Endothelial cell of umbilical vein (primary cell): ENCODE data around the gene LRP6. TPM values are rescaled to one million over a fixed set of nuclear protein-coding genes. Genes with fewer than 3 reads are reported as not detected.

Source experiments
- BruUV-seq: library from RNA; stranded (reverse); fragments of 400-500 nt; replicated peaks from 2 replicates; lab custom pipeline; 2021; lab: Mats Ljungman, UMichigan
- CTCF ChIA-PET: fragments of 300-600, 350-600 bp; sonication (Branson Sonifier 250); formaldehyde crosslinking; loops from one replicate; lab custom pipeline; 2021; ENCODE audit warnings: antibody characterized with exemption, inconsistent platforms; lab: Charles Lee
- POLR2A ChIA-PET: fragments of 300-600, 350-600 bp; sonication (Branson Sonifier 250); formaldehyde crosslinking; loops from one replicate; lab custom pipeline; 2021; ENCODE audit warnings: antibody characterized with exemption, inconsistent platforms; lab: Charles Lee
- DNase-seq: peaks from one replicate; pipeline ENCODE4 v3.0.0-alpha.2; 2011; ENCODE audit warnings: low read depth, low spot score
- FAIRE-seq: peaks from 2 replicates; lab custom pipeline; 2011; peaks lifted over from hg19 to GRCh38; lab: Jason Lieb, UNC
- H2AFZ ChIP-seq: 2 replicates; pipeline ENCODE4 v1.6.0; 2012; ENCODE audit warnings: low read depth, low read length, control low read depth, inconsistent platforms
- H3K27ac ChIP-seq: 2 replicates; pipeline ENCODE4 v1.5.1; 2011; ENCODE audit warnings: low read depth, mild to moderate bottlenecking, control low read depth, low read length, moderate library complexity; ENCODE audit not compliant: insufficient read depth
- H3K27me3 ChIP-seq, 2 experiments: 2 replicates each; pipeline versions ENCODE4 v1.6.0 to v1.6.1; 2011; ENCODE audit warnings: low read length in 2 of 2, mixed read lengths in 1 of 2; ENCODE audit not compliant: control insufficient read depth in 2 of 2, insufficient read depth in 2 of 2
- H3K36me3 ChIP-seq, 2 experiments: 2 replicates in 1 of 2; 3 replicates in 1 of 2; pipeline ENCODE4 v1.5.1; 2011; ENCODE audit warnings: low read length in 2 of 2, mild to moderate bottlenecking in 1 of 2, moderate library complexity in 1 of 2; ENCODE audit not compliant: control insufficient read depth in 2 of 2, insufficient read depth in 2 of 2; ENCODE audit errors: extremely low read depth in 1 of 2
- H3K4me1 ChIP-seq: 3 replicates; pipeline ENCODE4 v1.5.1; 2011; ENCODE audit warnings: mild to moderate bottlenecking, low read length; ENCODE audit not compliant: control insufficient read depth, insufficient read depth; ENCODE audit errors: extremely low read depth
- H3K4me2 ChIP-seq: 2 replicates; pipeline ENCODE4 v1.6.1; 2011; ENCODE audit warnings: low read length, control low read depth, mixed read lengths; ENCODE audit not compliant: insufficient read depth
- H3K4me3 ChIP-seq, 3 experiments: fragments of 200-600 bp in 1 of 3; sonication (generic), shearing (Covaris generic) in 1 of 3; replicated peaks in 1 of 3; 2 replicates each; pipeline ENCODE4 v1.5.1; 2011 to 2016; ENCODE audit warnings: control low read depth in 3 of 3, low read length in 3 of 3, mild to moderate bottlenecking in 2 of 3, inconsistent platforms in 1 of 3, low read depth in 1 of 3, moderate library complexity in 1 of 3; ENCODE audit not compliant: insufficient read depth in 1 of 3
- H3K79me2 ChIP-seq: 2 replicates; pipeline ENCODE4 v1.6.0; 2012; ENCODE audit warnings: low read length, inconsistent platforms; ENCODE audit not compliant: control insufficient read depth, insufficient read depth
- H3K9ac ChIP-seq: replicated peaks from 2 replicates; pipeline ENCODE3; 2011; ENCODE audit warnings: low read length, control low read depth; ENCODE audit not compliant: insufficient read depth; ENCODE audit errors: extremely low read depth
- H3K9me1 ChIP-seq: replicated peaks from 3 replicates; pipeline ENCODE4 v1.6.0; 2011; ENCODE audit warnings: mild to moderate bottlenecking, low read length; ENCODE audit not compliant: control insufficient read depth, insufficient read depth; ENCODE audit errors: extremely low read depth
- H3K9me3 ChIP-seq: replicated peaks from 2 replicates; pipeline ENCODE4 v1.5.1; 2012; ENCODE audit warnings: low read length, inconsistent platforms; ENCODE audit not compliant: control insufficient read depth, insufficient read depth
- H4K20me1 ChIP-seq: replicated peaks from 2 replicates; pipeline ENCODE3; 2011; ENCODE audit warnings: mild to moderate bottlenecking, low read length; ENCODE audit not compliant: control insufficient read depth, insufficient read depth; ENCODE audit errors: extremely low read depth
- EZH2 ChIP-seq: IDR thresholded peaks from 2 replicates; pipeline ENCODE4 v1.6.1; 2012; ENCODE audit warnings: borderline replicate concordance, low read depth, mild to moderate bottlenecking, moderate library complexity, low read length, inconsistent platforms; ENCODE audit not compliant: severe bottlenecking
- JUN ChIP-seq: IDR thresholded peaks from 2 replicates; pipeline ENCODE4 v1.6.1; 2011; ENCODE audit warnings: borderline replicate concordance, low read depth; ENCODE audit not compliant: insufficient read length, insufficient read depth
- MYC ChIP-seq: IDR thresholded peaks from one replicate; pipeline ENCODE4 v1.6.1; 2011; ENCODE audit warnings: mild to moderate bottlenecking, low read depth, low read length
- POLR2A ChIP-seq: IDR thresholded peaks from 2 replicates; pipeline ENCODE4 v1.6.1; 2012; ENCODE audit warnings: low read depth, mild to moderate bottlenecking, control low read depth, low read length
- POLR2AphosphoS5 ChIP-seq: IDR thresholded peaks from 2 replicates; pipeline ENCODE4 v1.6.1; 2012; ENCODE audit warnings: low read depth, mild to moderate bottlenecking, control low read depth, low read length, moderate library complexity; ENCODE audit not compliant: insufficient read depth
- dilution Hi-C: fragments of 300-500 bp; cut with MboI; formaldehyde crosslinking; loops from one replicate; pipeline ENCODE4 v1.15.0; 2019; ENCODE audit warnings: low sequenced_read_pairs; ENCODE audit not compliant: extremely low pct_ligation_motif_present
- intact Hi-C: fragments of 100-400 bp; cut with micrococcal nuclease; formaldehyde crosslinking; loops from one replicate; pipeline ENCODE4 v1.10.0; 2022
- polyA plus RNA-seq, 4 experiments: library from polyadenylated mRNA; depleted of rRNA in 3 of 4; stranded (reverse) in 3 of 4; unstranded in 1 of 4; fragments of >200 nt; gene quantifications; 2 replicates each; pipeline versions ENCODE4 v1.2.1 to v1.2.3, GENCODE V29; 2011 to 2012; ENCODE audit warnings: missing spikeins in 1 of 4
- total RNA-seq: library from RNA; stranded (reverse); gene quantifications from 2 replicates; pipeline ENCODE4 v1.2.3, GENCODE V29; 2021
- TF ChIP-seq, protein P1 (sequence below), 2 donors: IDR thresholded peaks; 1 replicate in 1 of 2; 2 replicates in 1 of 2; pipeline ENCODE4 v1.5.1; 2011; ENCODE audit warnings: low read length in 2 of 2, mild to moderate bottlenecking in 2 of 2, moderate library complexity in 2 of 2, control low read depth in 1 of 2, inconsistent platforms in 1 of 2, low read depth in 1 of 2; ENCODE audit not compliant: insufficient read depth in 1 of 2; ENCODE audit errors: extremely low read depth in 1 of 2

LRP6 gene
- total and polyA plus RNA-seq, 2 donors (not counting 3 experiments of a cell fraction or from before 2014, with no cell fraction given) = 28.5 to 41.7 TPM

DNA sequence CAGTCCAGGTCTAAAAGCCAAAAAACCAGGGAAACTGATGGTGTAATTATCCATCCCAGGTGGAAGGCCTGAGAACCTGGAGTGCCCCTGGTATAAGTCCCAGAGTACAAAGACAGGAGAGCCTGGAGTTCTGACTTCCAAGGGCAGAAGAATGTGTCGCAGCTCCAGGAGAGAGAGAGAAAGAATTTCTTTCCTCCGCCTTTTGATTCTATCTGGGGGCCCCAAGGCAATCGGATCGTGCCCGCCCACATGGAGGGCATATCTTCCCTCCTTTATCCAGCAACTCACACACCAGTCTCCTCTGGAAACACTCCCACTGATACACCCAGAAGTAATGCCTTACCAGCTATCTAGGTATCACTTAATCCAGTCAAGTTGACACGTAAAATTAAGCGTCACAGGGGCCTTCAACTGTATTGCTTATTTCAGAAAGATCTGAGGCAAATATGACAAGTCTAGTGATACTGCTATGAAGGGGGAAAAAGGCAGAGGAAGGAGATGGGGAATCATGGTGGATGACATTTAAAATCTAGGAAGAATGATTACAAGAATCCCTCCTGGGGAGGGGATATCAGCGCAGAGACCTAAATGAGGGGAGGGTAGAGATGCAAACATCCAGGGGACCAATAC, 30.5 kb upstream of the LRP6 start:
- ChIA-PET CTCF (interaction anchor here (1.0 to 1.1 kb wide), 3 partner anchors 15 to 349 kb away, joined by 3 read pairs; no protein-coding TSS in a partner anchor), POLR2A (no interaction called here)
- FAIRE-seq (no peak), DNase-seq (no peak)
- intact Hi-C loops = no loop called here
- Histone ChIP-seq H3K27ac (no peak overlapping the region), H3K79me2 (no peaks in the 10 kb centered on the region), H3K9ac (no peak overlapping the region), H3K4me2 (no peak overlapping the region), H3K27me3 (no peaks in the 10 kb centered on the region), H3K9me1 (no peaks in the 10 kb centered on the region), H3K4me3 (no peak overlapping the region), H3K4me1 (peaks cover 10% of the 10 kb centered on the region), H3K9me3 (no peaks in the 10 kb centered on the region), H4K20me1 (no peaks in the 10 kb centered on the region), H3K36me3 (no peaks in the 10 kb centered on the region), H2AFZ (no peak overlapping the region)
- dilution Hi-C loops = no loop called here
- TF ChIP-seq EZH2 (no peak), JUN (no peak)
- no TSS peak for BruUV-seq

DNA sequence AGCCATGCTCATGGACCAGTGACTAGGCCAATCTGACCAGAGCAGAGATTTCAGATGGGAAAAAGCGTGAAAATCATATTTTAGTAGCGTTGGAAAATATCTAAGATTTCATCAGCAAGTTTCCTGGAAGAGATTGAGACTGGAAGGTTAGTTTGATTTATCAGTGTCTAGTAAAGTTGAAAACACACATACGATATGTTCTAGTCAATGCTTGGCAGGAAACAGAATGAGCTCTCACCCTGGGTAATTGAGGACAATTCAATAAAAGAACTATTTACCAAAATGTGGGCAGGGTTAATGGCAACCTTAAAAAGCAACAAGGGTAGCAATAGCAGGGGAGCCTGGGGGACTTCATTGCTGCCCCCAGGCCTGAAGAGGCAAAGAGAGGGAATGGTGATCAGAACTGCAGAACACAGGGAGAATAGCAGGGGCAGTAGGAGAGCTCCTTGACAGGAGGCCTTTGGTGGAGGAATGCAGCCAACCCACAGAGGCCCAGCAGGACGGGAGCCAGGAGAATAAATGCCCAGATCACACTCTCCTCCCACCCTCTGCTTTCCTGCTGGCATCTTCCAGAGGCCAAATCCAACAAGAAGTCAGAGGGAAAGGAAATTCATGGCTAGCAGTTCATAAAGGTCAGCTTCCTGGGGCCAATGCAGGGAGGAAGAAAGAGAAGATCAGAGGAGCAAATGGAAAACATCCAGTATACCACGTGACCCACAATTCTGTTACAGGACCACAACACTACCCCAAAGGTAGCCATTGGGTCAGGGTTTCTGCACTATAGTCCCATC, 27.6 kb upstream of the LRP6 start:
- ChIA-PET POLR2A (interaction anchor here (1.0 kb wide), 1 partner anchor 27 kb away, joined by 4 read pairs; the partner anchor contains the start of gene LRP6), CTCF (interaction anchor here (0.8 to 0.9 kb wide), 2 partner anchors 25 to 33 kb away, joined by 3 to 4 read pairs; no protein-coding TSS in a partner anchor)
- Histone ChIP-seq H3K27ac (no peak overlapping the region), H3K9ac (no peak overlapping the region), H3K27me3 (no peaks in the 10 kb centered on the region), H3K9me3 (no peaks in the 10 kb centered on the region), H3K4me1 (peaks cover 10% of the 10 kb centered on the region), H3K79me2 (no peaks in the 10 kb centered on the region), H3K4me3 (no peak overlapping the region), H2AFZ (peak overlapping the region; percentile 77), H3K4me2 (peak overlapping the region; percentile 43), H4K20me1 (no peaks in the 10 kb centered on the region), H3K36me3 (no peaks in the 10 kb centered on the region), H3K9me1 (no peaks in the 10 kb centered on the region)
- no TSS peak for BruUV-seq
- FAIRE-seq (peak; percentile 86), DNase-seq (peak; percentile 57)
- TF ChIP-seq POLR2AphosphoS5 = no peak
- TF ChIP-seq MYC = no peak
- TF ChIP-seq POLR2A = no peak
- TF ChIP-seq, protein P1, sequence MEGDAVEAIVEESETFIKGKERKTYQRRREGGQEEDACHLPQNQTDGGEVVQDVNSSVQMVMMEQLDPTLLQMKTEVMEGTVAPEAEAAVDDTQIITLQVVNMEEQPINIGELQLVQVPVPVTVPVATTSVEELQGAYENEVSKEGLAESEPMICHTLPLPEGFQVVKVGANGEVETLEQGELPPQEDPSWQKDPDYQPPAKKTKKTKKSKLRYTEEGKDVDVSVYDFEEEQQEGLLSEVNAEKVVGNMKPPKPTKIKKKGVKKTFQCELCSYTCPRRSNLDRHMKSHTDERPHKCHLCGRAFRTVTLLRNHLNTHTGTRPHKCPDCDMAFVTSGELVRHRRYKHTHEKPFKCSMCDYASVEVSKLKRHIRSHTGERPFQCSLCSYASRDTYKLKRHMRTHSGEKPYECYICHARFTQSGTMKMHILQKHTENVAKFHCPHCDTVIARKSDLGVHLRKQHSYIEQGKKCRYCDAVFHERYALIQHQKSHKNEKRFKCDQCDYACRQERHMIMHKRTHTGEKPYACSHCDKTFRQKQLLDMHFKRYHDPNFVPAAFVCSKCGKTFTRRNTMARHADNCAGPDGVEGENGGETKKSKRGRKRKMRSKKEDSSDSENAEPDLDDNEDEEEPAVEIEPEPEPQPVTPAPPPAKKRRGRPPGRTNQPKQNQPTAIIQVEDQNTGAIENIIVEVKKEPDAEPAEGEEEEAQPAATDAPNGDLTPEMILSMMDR (IDR thresholded peaks at IDR 0.05; ENCODE audit: extremely low read depth in 1 of 2, insufficient read depth in 1 of 2, low read depth in 1 of 2, low read length in 2 of 2) = no peak
- no peak for TF ChIP-seq EZH2
- dilution Hi-C loops = no loop called here
- intact Hi-C loops = no loop called here
